Spleen (tissue), 11 donors: ENCODE data around the gene RRP36. TPM values are rescaled to one million over a fixed set of nuclear protein-coding genes. Genes with fewer than 3 reads are reported as not detected.

Source experiments
- DNase-seq: peaks from one replicate; pipeline ENCODE4 v3.0.0-alpha.2; 2020
- H3K27ac ChIP-seq, 8 donors: fragments of 200-600 bp; sonication (generic) in 7 of 8; 1 replicate in 4 of 8; 2 replicates in 4 of 8; pipeline versions ENCODE4 v1.5.0 to v1.8.0; 2016 to 2021; ENCODE audit warnings: inconsistent platforms in 4 of 8, mild to moderate bottlenecking in 4 of 8, moderate library complexity in 1 of 8
- H3K27me3 ChIP-seq, 7 donors: fragments of 200-600 bp; sonication (generic) in 6 of 7; replicated peaks in 1 of 7; 1 replicate in 4 of 7; 2 replicates in 3 of 7; pipeline versions ENCODE4 v1.5.0 to v1.8.0; 2016 to 2021; ENCODE audit warnings: inconsistent platforms in 3 of 7, mild to moderate bottlenecking in 1 of 7
- H3K36me3 ChIP-seq, 6 donors: fragments of 200-600 bp; sonication (generic) in 5 of 6; 1 replicate in 4 of 6; 2 replicates in 2 of 6; pipeline versions ENCODE4 v1.5.0 to v1.8.0; 2016 to 2021; ENCODE audit warnings: inconsistent platforms in 2 of 6
- H3K4me1 ChIP-seq, 6 donors: fragments of 200-600 bp; sonication (generic) in 5 of 6; 1 replicate in 3 of 6; 2 replicates in 3 of 6; pipeline versions ENCODE4 v1.5.0 to v1.8.0; 2016 to 2021; ENCODE audit warnings: inconsistent platforms in 3 of 6
- H3K4me3 ChIP-seq, 8 donors: fragments of 200-600 bp; sonication (generic) in 7 of 8; 1 replicate in 4 of 8; 2 replicates in 4 of 8; pipeline versions ENCODE4 v1.5.0 to v1.8.0; 2016 to 2021; ENCODE audit warnings: inconsistent platforms in 4 of 8, mild to moderate bottlenecking in 4 of 8, moderate library complexity in 2 of 8
- H3K9me3 ChIP-seq, 8 donors: fragments of 200-600 bp; sonication (generic) in 7 of 8; 1 replicate in 4 of 8; 2 replicates in 4 of 8; pipeline versions ENCODE4 v1.5.0 to v1.8.0; 2016 to 2021; ENCODE audit warnings: inconsistent platforms in 4 of 8
- POLR2A ChIP-seq, 3 donors: fragments of 450-650 bp; IDR thresholded peaks; one replicate each; pipeline ENCODE4 v1.5.1; 2017; ENCODE audit warnings: antibody characterized with exemption in 3 of 3, mild to moderate bottlenecking in 1 of 3
- POLR2AphosphoS5 ChIP-seq, 3 donors: sonication (generic); formaldehyde crosslinking; IDR thresholded peaks; one replicate each; pipeline ENCODE4 v1.5.1; 2017; ENCODE audit warnings: antibody characterized with exemption in 3 of 3
- WGBS, 5 donors: extraction: QIAGEN DNeasy Blood & Tissue Kit in 3 of 5; methylation state at CpG; one replicate each; pipeline versions ENCODE4 v1.1.5 to v1.1.7; 2013 to 2018; 5-methylcytosine and 5-hydroxymethylcytosine counted together
- intact Hi-C: fragments of 100-400 bp; cut with DNase I; formaldehyde crosslinking; loops from one replicate; pipeline ENCODE4 v1.15.0; 2023; ENCODE audit warnings: low total_unique reads
- polyA plus RNA-seq, 3 donors: library from polyadenylated mRNA; stranded (reverse); fragments of 200-250 nt; gene quantifications; one replicate each; pipeline ENCODE4 v1.2.1, GENCODE V29; 2013
- total RNA-seq, 7 donors: library from RNA; depleted of rRNA in 3 of 7; stranded (reverse); fragments of >200 nt in 3 of 7; fragmentation: NEBNext Ultra II Directional in 4 of 7; extraction: Animal tissue kit (Norgen Biotek cat#: 25700) in 4 of 7; gene quantifications; one replicate each; pipeline versions ENCODE4 v1.1.0 to v1.2.1, GENCODE V29; 2016 to 2021
- TF ChIP-seq, protein P1 (sequence below), 11 experiments: fragments of 200-600 bp in 7 of 11; fragments of 450-650 bp in 4 of 11; sonication (generic) in 4 of 11; IDR thresholded peaks in 8 of 11; conservative IDR thresholded peaks in 3 of 11; 1 replicate in 7 of 11; 2 replicates in 4 of 11; pipeline versions ENCODE4 v1.4.0 to v1.8.0; 2016 to 2021; ENCODE audit warnings: antibody characterized with exemption in 11 of 11, inconsistent platforms in 4 of 11, mild to moderate bottlenecking in 1 of 11
- donor health status: healthy with polysubstance abuse.
- donor health status: DM: no; HTN: no; CAD: no; lungs with moderate emphysema.
- donor health status: DM: no; HTN: no; CAD: no.
- donor health status: Bipolar disorder and iron deficiency.
- donor health status: healthy.
- donor health status: DM: no; HTN: no; CAD: no.
- donor health status: DM: yes; HTN: yes; CAD: no.

The RRP36 gene
- total and polyA plus RNA-seq, 10 donors, result 32.0 to 63.4 (median 39.6) TPM

DNA sequence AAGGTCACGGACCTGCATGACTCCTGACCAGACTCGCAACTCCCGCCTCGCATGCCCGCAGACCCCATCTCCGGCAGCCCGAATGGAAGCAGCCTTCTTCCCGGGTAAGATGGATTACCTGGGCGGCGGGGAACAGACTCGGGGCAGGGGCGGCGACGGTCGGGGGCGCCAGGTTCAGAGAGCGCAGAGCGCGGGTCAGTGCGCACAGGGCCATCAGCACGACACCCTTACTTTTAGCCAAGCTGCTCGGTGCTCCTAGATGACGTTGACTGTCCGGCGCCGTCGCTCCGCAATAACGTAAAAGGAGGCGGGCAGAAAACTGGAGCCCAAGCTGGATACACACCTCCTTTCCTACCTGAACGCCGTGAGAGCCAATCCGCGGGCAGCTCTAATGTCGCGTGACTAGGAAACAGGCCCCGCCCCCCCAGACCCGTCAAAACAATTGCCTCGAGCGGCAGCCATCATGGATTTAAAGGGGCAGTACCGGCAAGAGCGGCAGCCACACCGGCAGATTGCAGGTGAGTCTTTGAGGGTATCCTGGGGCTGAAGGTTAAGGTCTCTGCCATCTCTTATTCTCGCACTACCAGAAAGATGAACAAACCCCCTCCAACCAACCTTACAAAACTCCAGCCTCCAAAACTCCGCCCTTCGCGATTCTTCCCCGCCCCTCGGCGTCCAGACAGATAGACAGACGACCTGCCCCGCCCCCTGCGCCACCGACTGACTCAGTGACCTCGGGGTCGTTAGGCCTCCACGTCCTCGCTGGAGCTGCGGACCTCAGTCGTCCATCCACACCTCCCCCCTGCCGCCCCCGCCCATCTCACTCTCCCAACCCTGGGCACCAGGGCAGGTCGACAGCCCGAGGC is 38.0 kb downstream of the RRP36 start, which contains the start of the genes KLC4 and MRPL2:
KLC4 (plus strand) TSS at position 464 of the 866 bp plus-strand sequence. CDS start 1,705 bp downstream, outside the sequence.
MRPL2 (minus strand) TSS at position 267 of the 866 bp plus-strand sequence; CDS start at position 214, 53 bp downstream.
- TF ChIP-seq, protein P1, sequence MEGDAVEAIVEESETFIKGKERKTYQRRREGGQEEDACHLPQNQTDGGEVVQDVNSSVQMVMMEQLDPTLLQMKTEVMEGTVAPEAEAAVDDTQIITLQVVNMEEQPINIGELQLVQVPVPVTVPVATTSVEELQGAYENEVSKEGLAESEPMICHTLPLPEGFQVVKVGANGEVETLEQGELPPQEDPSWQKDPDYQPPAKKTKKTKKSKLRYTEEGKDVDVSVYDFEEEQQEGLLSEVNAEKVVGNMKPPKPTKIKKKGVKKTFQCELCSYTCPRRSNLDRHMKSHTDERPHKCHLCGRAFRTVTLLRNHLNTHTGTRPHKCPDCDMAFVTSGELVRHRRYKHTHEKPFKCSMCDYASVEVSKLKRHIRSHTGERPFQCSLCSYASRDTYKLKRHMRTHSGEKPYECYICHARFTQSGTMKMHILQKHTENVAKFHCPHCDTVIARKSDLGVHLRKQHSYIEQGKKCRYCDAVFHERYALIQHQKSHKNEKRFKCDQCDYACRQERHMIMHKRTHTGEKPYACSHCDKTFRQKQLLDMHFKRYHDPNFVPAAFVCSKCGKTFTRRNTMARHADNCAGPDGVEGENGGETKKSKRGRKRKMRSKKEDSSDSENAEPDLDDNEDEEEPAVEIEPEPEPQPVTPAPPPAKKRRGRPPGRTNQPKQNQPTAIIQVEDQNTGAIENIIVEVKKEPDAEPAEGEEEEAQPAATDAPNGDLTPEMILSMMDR (IDR thresholded peaks at IDR 0.05 in 8 of 11, conservative IDR thresholded peaks at IDR 0.05 in 3 of 11), result peak in 1 of 11 experiments; percentile 10
- peak; percentile 92 to 95 (median 93) for TF ChIP-seq POLR2AphosphoS5 (IDR thresholded peaks at IDR 0.05)
- TF ChIP-seq POLR2A (IDR thresholded peaks at IDR 0.05), result peak; percentile 40 to 71 (median 69)
- Histone ChIP-seq H3K4me1 (peaks cover 19 to 57% (median 34%) of the 10 kb centered on the region in 6 donors), H3K4me3 (peak within 1 kb of the TSS; percentile 76 to 99 (median 89)), H3K36me3 (peaks cover 0 to 61% (median 34%) of the 10 kb centered on the region in 6 donors), H3K27me3 (no peaks in the 10 kb centered on the region), H3K9me3 (no peaks in the 10 kb centered on the region), H3K27ac (peak within 1 kb of the TSS; percentile 88 to 96 (median 92))
- WGBS, 5 donors, result 0 to 1% (median 1%) methylated on average over 55 to 64 of the region's 64 CpGs
- intact Hi-C loops, result no loop called here
- peak; percentile 98 for DNase-seq

DNA sequence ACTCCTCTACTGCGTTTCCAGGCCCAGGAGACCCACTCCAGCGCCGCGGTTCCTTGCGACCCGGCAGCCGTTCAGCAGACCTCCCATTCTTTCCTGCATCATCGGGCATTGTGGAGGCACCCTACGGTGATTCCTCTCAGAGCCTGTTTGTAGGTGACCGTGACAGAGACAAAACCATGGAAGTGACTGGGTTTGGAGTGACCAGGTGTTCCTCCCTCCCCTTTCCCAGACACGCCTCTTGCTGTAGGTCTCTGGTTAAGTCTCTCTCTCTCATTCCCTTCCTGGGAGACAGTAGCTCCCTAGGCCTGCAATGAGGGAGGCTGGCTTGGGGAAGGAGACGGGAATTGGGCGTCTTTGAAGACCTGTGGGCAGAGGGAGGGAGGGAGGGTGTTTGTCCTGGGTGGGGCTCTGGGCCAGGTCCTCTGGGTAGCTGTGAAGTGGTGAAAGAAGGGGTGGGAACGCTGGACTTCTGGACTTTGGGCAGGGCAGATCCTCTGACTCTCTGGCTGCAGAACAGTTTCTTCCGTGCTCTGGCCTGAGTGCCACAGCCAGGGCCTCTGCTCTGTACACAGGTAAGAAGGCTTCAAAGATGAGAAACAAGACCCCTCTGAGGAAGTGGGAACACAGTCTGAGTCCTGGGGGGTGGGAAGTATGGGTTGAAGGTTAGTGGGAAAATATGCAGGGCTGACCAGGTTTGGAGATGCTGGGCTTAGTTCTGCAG is 38.8 kb downstream of the RRP36 start:
- Histone ChIP-seq H3K27ac (peak overlapping the region; percentile 88 to 96 (median 92)), H3K27me3 (no peaks in the 10 kb centered on the region), H3K4me3 (peak overlapping the region; percentile 76 to 99 (median 89)), H3K9me3 (no peaks in the 10 kb centered on the region), H3K4me1 (peaks cover 19 to 52% (median 31%) of the 10 kb centered on the region in 6 donors), H3K36me3 (peaks cover 0 to 61% (median 31%) of the 10 kb centered on the region in 6 donors)
- 14 to 22% (median 17%) methylated on average over 9 to 15 of the region's 15 CpGs for WGBS, 5 donors
- DNase-seq, result no peak
- intact Hi-C loops, result no loop called here
- TF ChIP-seq POLR2A (IDR thresholded peaks at IDR 0.05), result no peak

DNA sequence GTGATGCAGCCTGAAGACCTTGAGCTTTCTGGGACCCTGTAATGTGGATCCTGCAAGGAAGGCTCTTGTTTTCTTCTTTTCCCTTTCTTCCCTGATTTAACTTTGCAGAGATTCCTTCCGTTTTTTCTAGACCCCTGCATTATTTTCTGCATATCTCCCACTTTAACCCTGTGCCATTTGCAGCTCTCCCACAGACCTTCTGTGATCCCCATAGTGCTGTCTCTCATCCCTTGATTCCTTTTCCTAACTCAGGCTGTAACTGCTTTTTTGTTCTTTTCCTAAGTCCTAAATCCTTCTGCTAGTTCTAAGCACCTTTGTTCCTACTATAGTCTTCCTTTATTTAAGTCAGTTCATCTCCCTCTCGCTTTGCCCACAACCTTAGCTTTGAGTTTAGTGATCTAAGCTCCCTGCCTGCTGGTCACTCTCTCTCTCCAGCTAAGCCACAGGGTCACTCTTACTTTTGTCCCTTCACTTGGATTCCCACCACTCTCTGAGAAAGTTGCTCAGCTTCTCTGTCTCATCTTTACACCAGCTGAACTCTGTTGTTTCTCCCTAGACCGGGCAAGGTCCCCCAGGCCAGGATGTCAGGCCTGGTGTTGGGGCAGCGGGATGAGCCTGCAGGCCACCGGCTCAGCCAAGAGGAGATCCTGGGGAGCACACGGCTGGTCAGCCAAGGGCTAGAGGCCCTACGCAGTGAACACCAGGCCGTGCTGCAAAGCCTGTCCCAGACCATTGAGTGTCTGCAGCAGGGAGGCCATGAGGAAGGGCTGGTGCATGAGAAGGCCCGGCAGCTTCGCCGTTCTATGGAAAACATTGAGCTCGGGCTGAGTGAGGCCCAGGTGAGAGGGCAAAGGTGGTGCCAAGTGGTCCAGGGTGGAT is 39.6 kb downstream of the RRP36 start:
- intact Hi-C loops, result no loop called here
- TF ChIP-seq POLR2AphosphoS5 (IDR thresholded peaks at IDR 0.05) (no peak), POLR2A (IDR thresholded peaks at IDR 0.05) (no peak)
- TF ChIP-seq, protein P1 (IDR thresholded peaks at IDR 0.05 in 8 of 11, conservative IDR thresholded peaks at IDR 0.05 in 3 of 11), result no peak
- Histone ChIP-seq H3K27ac (peak overlapping the region in 1 of 8 donors; percentile 90), H3K9me3 (no peaks in the 10 kb centered on the region), H3K4me1 (peaks cover 19 to 52% (median 31%) of the 10 kb centered on the region in 6 donors), H3K27me3 (no peaks in the 10 kb centered on the region), H3K4me3 (peak overlapping the region in 5 of 8 donors; percentile 76 to 99 (median 94)), H3K36me3 (peaks cover 0 to 61% (median 27%) of the 10 kb centered on the region in 6 donors)
- no peak for DNase-seq
- WGBS, 5 donors, result 86 to 94% (median 91%) methylated on average over 7 to 12 of the region's 12 CpGs

DNA sequence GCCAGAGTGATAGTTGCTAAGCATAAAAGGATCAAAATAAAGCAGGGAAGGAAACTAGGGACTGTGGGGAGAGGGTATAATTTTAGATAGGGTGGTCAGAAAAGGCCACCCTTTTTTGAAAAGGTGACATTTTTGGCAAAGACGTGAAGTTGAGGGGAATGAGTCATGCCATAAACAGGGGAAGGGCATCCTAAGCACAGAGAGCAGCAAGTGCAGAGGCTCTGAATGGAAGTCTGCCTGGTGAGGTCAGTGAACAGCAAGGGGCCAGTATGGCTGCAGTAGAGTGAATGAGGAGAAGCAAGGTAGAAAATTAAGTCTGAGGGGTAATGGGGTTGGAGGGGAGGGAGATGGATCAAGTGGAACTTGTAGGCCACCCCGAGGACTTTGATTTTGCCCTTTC is 40.4 kb downstream of the RRP36 start:
- no peak for DNase-seq
- WGBS, 5 donors, result 71 to 87% (median 83%) methylated on average over 2 of the region's 2 CpGs
- TF ChIP-seq POLR2AphosphoS5 (IDR thresholded peaks at IDR 0.05) (no peak), POLR2A (IDR thresholded peaks at IDR 0.05) (no peak)
- TF ChIP-seq, protein P1 (IDR thresholded peaks at IDR 0.05 in 8 of 11, conservative IDR thresholded peaks at IDR 0.05 in 3 of 11), result no peak
- Histone ChIP-seq H3K27ac (no peak overlapping the region), H3K27me3 (no peaks in the 10 kb centered on the region), H3K9me3 (no peaks in the 10 kb centered on the region), H3K4me1 (peaks cover 19 to 47% (median 31%) of the 10 kb centered on the region in 6 donors), H3K4me3 (no peak overlapping the region), H3K36me3 (peaks cover 0 to 61% (median 29%) of the 10 kb centered on the region in 6 donors)
- intact Hi-C loops, result no loop called here
